ENCODE measurements around the gene CYBA.

Gene CYBA

GRCh38 chr16:88638323-88639230, 12.3 kb downstream of the CYBA start, which contains the start of gene IL17C:
TSS of gene IL17C (plus strand) at chr16:88638572. CDS start at chr16:88638642, 70 bp downstream.
- Histone ChIP-seq H3K9ac (ENCODE audit: low read depth in 1 of 2, low read length in 2 of 2) (no peak within 1 kb of the TSS), H3K27ac (ENCODE audit: low read depth, low read length) (no peak within 1 kb of the TSS), H3K27me3 (ENCODE audit: control insufficient read depth in 1 of 2, insufficient read depth in 2 of 2, low read length in 2 of 2) (peaks cover 25 to 34% of the 10 kb centered on the region in 2 donors), H3K4me3 (ENCODE audit: low read depth in 1 of 2, low read length in 2 of 2) (no peak within 1 kb of the TSS), H3K36me3 (ENCODE audit: control insufficient read depth in 1 of 2, insufficient read depth in 2 of 2, low read length in 2 of 2) (peaks cover 0 to 4% of the 10 kb centered on the region in 2 donors), H3K9me3 (ENCODE audit: control insufficient read depth in 1 of 2, low read length in 2 of 2) (no peaks in the 10 kb centered on the region), H3K4me1 (ENCODE audit: control insufficient read depth in 1 of 2, insufficient read depth in 2 of 2, low read length in 2 of 2) (peaks cover 24 to 33% of the 10 kb centered on the region in 2 donors)

- Histone ChIP-seq H3K27ac (ENCODE audit: low read depth, low read length) (no peak overlapping the region), H3K27me3 (ENCODE audit: control insufficient read depth in 1 of 2, insufficient read depth in 2 of 2, low read length in 2 of 2) (peaks cover 25 to 34% of the 10 kb centered on the region in 2 donors), H3K4me3 (ENCODE audit: low read depth in 1 of 2, low read length in 2 of 2) (no peak overlapping the region), H3K4me1 (ENCODE audit: control insufficient read depth in 1 of 2, insufficient read depth in 2 of 2, low read length in 2 of 2) (peaks cover 25 to 38% of the 10 kb centered on the region in 2 donors), H3K9ac (ENCODE audit: low read depth in 1 of 2, low read length in 2 of 2) (no peak overlapping the region), H3K9me3 (ENCODE audit: control insufficient read depth in 1 of 2, low read length in 2 of 2) (no peaks in the 10 kb centered on the region), H3K36me3 (ENCODE audit: control insufficient read depth in 1 of 2, insufficient read depth in 2 of 2, low read length in 2 of 2) (peaks cover 0 to 7% of the 10 kb centered on the region in 2 donors)
These were observed 14.2 kb downstream of the CYBA start for GRCh38 chr16:88636488-88637265.

- no peak overlapping the region for H3K4me3 ChIP-seq (ENCODE audit: low read depth in 1 of 2, low read length in 2 of 2)
- H3K36me3 ChIP-seq (ENCODE audit: control insufficient read depth in 1 of 2, insufficient read depth in 2 of 2, low read length in 2 of 2), result peaks cover 0 to 15% of the 10 kb centered on the region in 2 donors
- H3K27ac ChIP-seq (ENCODE audit: low read depth, low read length), result no peak overlapping the region
- H3K27me3 ChIP-seq (ENCODE audit: control insufficient read depth in 1 of 2, insufficient read depth in 2 of 2, low read length in 2 of 2), result peaks cover 25 to 32% of the 10 kb centered on the region in 2 donors
- H3K9ac ChIP-seq (ENCODE audit: low read depth in 1 of 2, low read length in 2 of 2), result no peak overlapping the region
- no peaks in the 10 kb centered on the region for H3K9me3 ChIP-seq (ENCODE audit: control insufficient read depth in 1 of 2, low read length in 2 of 2)
- peaks cover 25 to 38% of the 10 kb centered on the region in 2 donors for H3K4me1 ChIP-seq (ENCODE audit: control insufficient read depth in 1 of 2, insufficient read depth in 2 of 2, low read length in 2 of 2)
These were observed 15.1 kb downstream of the CYBA start for GRCh38 chr16:88635671-88636319.

- H3K27ac ChIP-seq (ENCODE audit: low read depth, low read length), result no peak overlapping the region
- H3K27me3 ChIP-seq (ENCODE audit: control insufficient read depth in 1 of 2, insufficient read depth in 2 of 2, low read length in 2 of 2), result peaks cover 21 to 25% of the 10 kb centered on the region in 2 donors
- peak overlapping the region; percentile 45 to 62 for H3K4me3 ChIP-seq (ENCODE audit: low read depth in 1 of 2, low read length in 2 of 2)
These were observed 15.7 kb downstream of the CYBA start for GRCh38 chr16:88634994-88635670.

GRCh38 chr16:88634141-88634993, 16.5 kb downstream of the CYBA start:
- Histone ChIP-seq H3K9me3 (ENCODE audit: control insufficient read depth in 1 of 2, low read length in 2 of 2) (no peaks in the 10 kb centered on the region), H3K36me3 (ENCODE audit: control insufficient read depth in 1 of 2, insufficient read depth in 2 of 2, low read length in 2 of 2) (peaks cover 0 to 28% of the 10 kb centered on the region in 2 donors), H3K27me3 (ENCODE audit: control insufficient read depth in 1 of 2, insufficient read depth in 2 of 2, low read length in 2 of 2) (peaks cover 14 to 18% of the 10 kb centered on the region in 2 donors), H3K4me3 (ENCODE audit: low read depth in 1 of 2, low read length in 2 of 2) (peak overlapping the region; percentile 61 to 62), H3K27ac (ENCODE audit: low read depth, low read length) (no peak overlapping the region), H3K9ac (ENCODE audit: low read depth in 1 of 2, low read length in 2 of 2) (peak overlapping the region in 1 of 2 donors; percentile 12), H3K4me1 (ENCODE audit: control insufficient read depth in 1 of 2, insufficient read depth in 2 of 2, low read length in 2 of 2) (peaks cover 17 to 34% of the 10 kb centered on the region in 2 donors)

More at GRCh38 chr16:88634994-88635670, 15.7 kb downstream of the CYBA start:
- H3K9me3 ChIP-seq (ENCODE audit: control insufficient read depth in 1 of 2, low read length in 2 of 2), result no peaks in the 10 kb centered on the region
- peaks cover 0 to 20% of the 10 kb centered on the region in 2 donors for H3K36me3 ChIP-seq (ENCODE audit: control insufficient read depth in 1 of 2, insufficient read depth in 2 of 2, low read length in 2 of 2)
- H3K9ac ChIP-seq (ENCODE audit: low read depth in 1 of 2, low read length in 2 of 2), result no peak overlapping the region
- H3K4me1 ChIP-seq (ENCODE audit: control insufficient read depth in 1 of 2, insufficient read depth in 2 of 2, low read length in 2 of 2), result peaks cover 25 to 38% of the 10 kb centered on the region in 2 donors

- H3K9me3 ChIP-seq (ENCODE audit: control insufficient read depth in 1 of 2, low read length in 2 of 2), result no peaks in the 10 kb centered on the region
- peak overlapping the region in 1 of 2 donors; percentile 51 for H3K9ac ChIP-seq (ENCODE audit: low read depth in 1 of 2, low read length in 2 of 2)
- peaks cover 7 to 11% of the 10 kb centered on the region in 2 donors for H3K27me3 ChIP-seq (ENCODE audit: control insufficient read depth in 1 of 2, insufficient read depth in 2 of 2, low read length in 2 of 2)
- peaks cover 0 to 29% of the 10 kb centered on the region in 2 donors for H3K36me3 ChIP-seq (ENCODE audit: control insufficient read depth in 1 of 2, insufficient read depth in 2 of 2, low read length in 2 of 2)
- H3K4me3 ChIP-seq (ENCODE audit: low read depth in 1 of 2, low read length in 2 of 2), result peak overlapping the region; percentile 40 to 62
- H3K27ac ChIP-seq (ENCODE audit: low read depth, low read length), result no peak overlapping the region
- H3K4me1 ChIP-seq (ENCODE audit: control insufficient read depth in 1 of 2, insufficient read depth in 2 of 2, low read length in 2 of 2), result peaks cover 10 to 27% of the 10 kb centered on the region in 2 donors
These were observed 17.1 kb downstream of the CYBA start for GRCh38 chr16:88633684-88634140.

- Histone ChIP-seq H3K9ac (ENCODE audit: low read depth in 1 of 2, low read length in 2 of 2) (no peak overlapping the region), H3K9me3 (ENCODE audit: control insufficient read depth in 1 of 2, low read length in 2 of 2) (no peaks in the 10 kb centered on the region), H3K36me3 (ENCODE audit: control insufficient read depth in 1 of 2, insufficient read depth in 2 of 2, low read length in 2 of 2) (peaks cover 7 to 38% of the 10 kb centered on the region in 2 donors), H3K27ac (ENCODE audit: low read depth, low read length) (no peak overlapping the region), H3K27me3 (ENCODE audit: control insufficient read depth in 1 of 2, insufficient read depth in 2 of 2, low read length in 2 of 2) (peaks cover 0 to 4% of the 10 kb centered on the region in 2 donors), H3K4me3 (ENCODE audit: low read depth in 1 of 2, low read length in 2 of 2) (no peak overlapping the region), H3K4me1 (ENCODE audit: control insufficient read depth in 1 of 2, insufficient read depth in 2 of 2, low read length in 2 of 2) (peaks cover 5 to 21% of the 10 kb centered on the region in 2 donors)
These were observed 18.3 kb downstream of the CYBA start for GRCh38 chr16:88632587-88632930.

GRCh38 chr16:88631920-88632586, 18.8 kb downstream of the CYBA start:
- Histone ChIP-seq H3K27ac (ENCODE audit: low read depth, low read length) (no peak overlapping the region), H3K27me3 (ENCODE audit: control insufficient read depth in 1 of 2, insufficient read depth in 2 of 2, low read length in 2 of 2) (peaks cover 0 to 4% of the 10 kb centered on the region in 2 donors), H3K4me1 (ENCODE audit: control insufficient read depth in 1 of 2, insufficient read depth in 2 of 2, low read length in 2 of 2) (peaks cover 5 to 21% of the 10 kb centered on the region in 2 donors), H3K9me3 (ENCODE audit: control insufficient read depth in 1 of 2, low read length in 2 of 2) (no peaks in the 10 kb centered on the region), H3K9ac (ENCODE audit: low read depth in 1 of 2, low read length in 2 of 2) (no peak overlapping the region), H3K4me3 (ENCODE audit: low read depth in 1 of 2, low read length in 2 of 2) (no peak overlapping the region), H3K36me3 (ENCODE audit: control insufficient read depth in 1 of 2, insufficient read depth in 2 of 2, low read length in 2 of 2) (peaks cover 7 to 42% of the 10 kb centered on the region in 2 donors)

All from duodenal mucosa (tissue), 2 donors.